ENCODE results near the gene PRMT7.

PRMT7 gene

DNA sequence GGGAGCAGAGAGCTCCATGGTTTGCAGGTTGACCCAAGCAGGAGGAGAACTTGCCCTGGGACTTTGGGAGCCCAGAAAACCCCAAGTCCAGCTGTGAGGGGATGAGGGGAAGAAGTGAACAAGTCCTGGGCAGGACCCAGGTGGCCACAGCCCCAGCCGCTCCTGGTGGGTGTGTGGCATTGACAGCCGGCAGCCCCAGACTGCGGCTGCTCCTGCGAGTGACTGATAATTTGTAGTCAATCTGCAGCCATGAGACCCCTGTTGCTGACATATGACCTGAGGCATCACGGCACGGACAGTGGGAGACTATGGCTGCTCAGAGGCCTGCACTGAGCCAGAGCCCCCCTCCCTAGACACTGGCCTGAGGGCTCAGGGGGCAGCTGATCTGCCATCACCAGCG, 66.4 kb downstream of the PRMT7 start:
- DNase-seq (no peak), ATAC-seq (no peak)
- Mint-ChIP-seq H3K4me1 (peaks cover 25% of the 10 kb centered on the region), H3K27me3 (peaks cover 73% of the 10 kb centered on the region), H3K27ac (no peak overlapping the region), H3K9me3 (no peaks in the 10 kb centered on the region), H3K4me3 (no peak overlapping the region)

DNA sequence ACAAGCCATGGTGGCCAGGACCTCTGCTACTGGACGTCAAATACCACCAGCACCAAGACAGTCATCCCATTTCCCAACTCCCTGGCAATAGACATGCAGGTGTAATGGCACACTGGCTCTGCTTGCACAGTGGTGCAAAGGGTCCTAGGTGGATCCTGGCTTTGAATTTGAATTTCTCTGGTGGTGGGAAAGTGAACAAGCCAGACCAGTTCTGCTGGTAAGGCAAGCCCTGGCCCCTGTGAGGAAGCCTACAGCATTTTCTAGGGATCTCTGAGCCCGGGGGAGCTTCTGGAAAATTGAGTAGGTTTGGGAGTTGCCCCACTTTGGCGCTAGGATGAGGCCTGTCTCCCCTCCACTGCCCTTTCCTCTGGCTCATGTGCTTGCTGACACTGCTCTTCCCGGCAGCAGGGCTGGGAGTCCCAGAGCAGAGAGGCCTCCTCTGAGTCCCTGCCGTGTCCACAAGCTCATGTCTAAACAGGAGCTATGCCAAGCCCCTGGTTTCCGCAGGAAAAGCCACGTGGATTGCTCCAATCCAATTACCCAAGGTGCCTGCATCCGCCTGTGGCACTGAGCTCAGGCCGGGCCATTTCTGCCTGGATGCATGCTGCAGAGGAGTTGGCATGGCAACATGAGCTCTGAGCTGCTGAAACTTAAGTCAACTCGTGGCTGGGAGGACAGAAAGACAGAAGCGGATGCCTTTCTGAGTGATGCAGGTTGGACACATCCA, 67.0 kb downstream of the PRMT7 start:
- ATAC-seq (no peak), DNase-seq (no peak)
- no peak overlapping the region for H3K4me3 Mint-ChIP-seq
- peaks cover 27% of the 10 kb centered on the region for H3K4me1 Mint-ChIP-seq
- no peak overlapping the region for H3K27ac Mint-ChIP-seq
- peaks cover 67% of the 10 kb centered on the region for H3K27me3 Mint-ChIP-seq
- no peaks in the 10 kb centered on the region for H3K9me3 Mint-ChIP-seq

DNA sequence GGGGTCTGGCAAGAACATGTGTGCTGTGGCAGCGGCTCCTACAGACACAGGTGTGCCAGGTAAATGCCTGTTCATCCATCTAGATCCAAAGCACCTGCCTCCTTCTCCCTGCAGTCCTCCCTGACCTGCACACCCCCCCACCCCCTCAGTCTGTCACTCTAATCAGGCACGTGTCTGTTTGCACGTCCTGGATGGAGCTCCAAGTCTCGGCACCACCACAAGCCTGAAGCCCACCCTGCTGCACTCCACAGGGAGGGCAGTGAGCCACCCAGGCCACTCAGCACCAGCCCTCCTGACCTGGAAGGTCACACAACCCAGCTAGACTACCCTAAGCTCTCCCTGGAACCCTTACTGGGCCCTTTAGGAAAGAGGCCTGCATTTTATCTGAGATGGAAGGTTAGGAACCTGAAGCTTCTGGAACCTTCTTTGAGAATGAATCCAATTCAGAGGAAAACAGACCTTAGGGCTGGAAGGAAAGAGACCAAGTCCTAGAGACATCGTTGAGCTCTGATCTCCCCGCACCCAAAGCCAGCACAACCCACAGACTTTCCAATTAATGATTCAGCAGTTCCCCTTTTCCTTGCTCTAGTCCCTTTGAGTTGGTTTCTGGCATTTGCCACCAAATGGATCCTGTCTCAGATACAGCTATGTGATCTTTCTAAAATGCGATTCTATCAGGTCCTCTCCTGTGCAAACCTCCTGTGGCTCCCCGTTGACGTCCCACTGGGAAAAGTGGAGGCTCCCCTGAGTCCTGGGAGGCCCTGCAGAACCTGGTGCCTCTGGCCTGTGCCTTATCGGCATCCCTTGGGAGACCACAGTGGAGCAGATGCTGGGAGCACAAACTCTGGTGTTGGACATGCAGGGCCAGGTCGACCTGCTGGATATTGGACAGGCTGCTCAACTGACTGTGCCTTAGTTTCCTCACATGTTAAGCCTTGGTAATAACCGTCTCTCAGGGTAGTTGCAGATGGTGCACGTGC, 67.9 kb downstream of the PRMT7 start:
- H3K4me3 Mint-ChIP-seq, result no peak overlapping the region

DNA sequence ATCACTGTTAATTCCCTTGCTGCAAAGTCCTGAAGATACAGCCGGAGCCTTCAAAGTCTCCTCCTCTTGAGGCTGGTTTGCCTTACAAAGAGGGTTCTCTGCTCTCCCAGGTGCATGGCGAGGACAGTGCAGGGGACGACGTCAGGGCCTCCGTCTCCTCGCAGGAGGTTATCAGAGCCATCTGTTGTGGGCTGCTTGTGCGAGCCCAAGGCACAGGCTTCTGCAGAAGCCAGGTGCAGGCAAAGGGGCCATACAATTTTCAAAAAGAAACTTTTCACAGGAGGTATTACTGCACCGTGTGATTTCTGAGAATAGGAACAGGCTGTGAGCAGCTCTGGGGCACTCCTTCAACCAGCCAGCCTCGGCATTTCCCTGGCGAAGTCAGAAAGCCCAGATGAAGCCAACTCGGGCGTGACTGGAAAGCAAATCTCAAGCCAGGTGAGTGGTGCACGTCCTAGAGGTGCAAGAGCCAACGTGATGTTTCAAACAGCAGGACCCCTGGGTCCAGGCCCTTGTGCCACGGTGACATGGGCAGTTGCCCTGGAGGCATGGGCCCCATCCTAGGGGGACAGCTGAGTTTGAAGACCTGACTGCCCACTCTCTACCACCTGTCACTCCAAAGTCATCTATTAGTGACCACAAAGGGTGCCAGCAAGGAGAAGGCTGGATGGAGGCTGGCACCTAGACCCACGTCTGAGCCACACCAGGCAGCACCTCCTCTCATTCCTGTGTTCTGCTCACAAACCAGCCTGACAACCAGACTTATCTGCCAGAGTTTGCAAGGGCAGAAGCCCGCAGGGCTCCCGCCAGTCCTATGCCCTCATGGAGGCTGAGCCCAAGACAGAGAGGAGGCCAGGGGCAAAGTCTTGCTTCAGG, 68.9 kb downstream of the PRMT7 start:
- Mint-ChIP-seq H3K4me1 (peaks cover 23% of the 10 kb centered on the region), H3K9me3 (no peaks in the 10 kb centered on the region), H3K27me3 (peaks cover 48% of the 10 kb centered on the region), H3K27ac (no peak overlapping the region), H3K4me3 (no peak overlapping the region)
- no peak for ATAC-seq
- DNase-seq, result no peak

More for the DNA sequence above, 67.9 kb downstream of the PRMT7 start:
- ATAC-seq (no peak), DNase-seq (no peak)
- Mint-ChIP-seq H3K9me3 (no peaks in the 10 kb centered on the region), H3K4me1 (peaks cover 23% of the 10 kb centered on the region), H3K27me3 (peaks cover 58% of the 10 kb centered on the region), H3K27ac (no peak overlapping the region)

DNA sequence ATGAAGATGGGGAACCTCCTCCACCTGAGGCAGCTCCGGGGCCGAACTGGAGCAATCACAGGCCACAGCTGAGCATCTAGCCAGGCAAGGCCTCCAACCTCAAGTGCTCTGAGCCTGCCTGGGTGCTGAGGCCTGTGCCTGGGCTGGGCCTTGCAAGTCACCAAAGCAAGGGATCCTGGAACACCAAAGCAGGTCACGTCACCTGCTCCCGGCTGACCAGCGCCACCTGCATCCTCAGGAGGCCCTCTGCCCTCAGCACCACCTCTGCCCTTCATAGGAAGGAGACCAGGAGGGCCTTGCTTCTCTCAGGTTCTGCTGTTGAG, 69.5 kb downstream of the PRMT7 start:
- H3K9me3 Mint-ChIP-seq, result no peaks in the 10 kb centered on the region
- ATAC-seq (no peak), DNase-seq (no peak)
- H3K27ac Mint-ChIP-seq, result no peak overlapping the region
- H3K4me3 Mint-ChIP-seq, result no peak overlapping the region
- H3K4me1 Mint-ChIP-seq, result peaks cover 23% of the 10 kb centered on the region
- H3K27me3 Mint-ChIP-seq, result peaks cover 42% of the 10 kb centered on the region

DNA sequence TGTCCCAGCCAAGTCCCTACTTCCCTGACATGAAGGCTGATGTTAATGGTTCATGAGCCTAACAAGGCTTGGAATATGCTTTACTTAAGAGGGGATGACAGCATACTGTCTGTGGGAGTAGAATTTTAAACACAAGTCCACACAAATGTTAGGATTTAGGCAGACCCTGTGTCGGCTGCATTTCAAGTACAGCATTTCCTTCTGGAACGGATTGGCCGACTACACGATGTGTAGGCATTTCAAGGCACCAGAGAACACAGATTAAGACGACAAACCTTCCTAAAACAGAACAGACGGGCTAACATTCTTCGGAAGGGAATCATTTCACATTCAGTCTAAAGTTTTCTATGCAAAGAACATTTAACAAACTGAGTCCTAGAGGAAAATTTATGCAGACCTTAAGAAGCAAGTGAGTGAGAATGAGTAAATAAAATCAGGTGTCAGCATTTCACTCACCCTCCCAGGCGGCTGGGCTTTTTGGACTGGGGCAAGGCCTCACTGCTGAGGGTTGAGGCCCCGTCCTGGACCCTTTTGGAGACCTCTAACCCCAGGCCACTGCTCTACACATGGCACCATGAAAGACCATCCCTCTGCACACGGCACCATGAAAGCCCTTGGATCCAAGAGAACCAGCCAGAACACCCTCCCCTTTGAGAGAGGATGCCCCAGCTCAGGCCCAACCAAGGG, 70.0 kb downstream of the PRMT7 start:
- Mint-ChIP-seq H3K27ac (no peak overlapping the region), H3K4me3 (no peak overlapping the region), H3K4me1 (peaks cover 23% of the 10 kb centered on the region), H3K27me3 (peaks cover 37% of the 10 kb centered on the region), H3K9me3 (no peaks in the 10 kb centered on the region)
- no peak for DNase-seq
- ATAC-seq, result no peak

DNA sequence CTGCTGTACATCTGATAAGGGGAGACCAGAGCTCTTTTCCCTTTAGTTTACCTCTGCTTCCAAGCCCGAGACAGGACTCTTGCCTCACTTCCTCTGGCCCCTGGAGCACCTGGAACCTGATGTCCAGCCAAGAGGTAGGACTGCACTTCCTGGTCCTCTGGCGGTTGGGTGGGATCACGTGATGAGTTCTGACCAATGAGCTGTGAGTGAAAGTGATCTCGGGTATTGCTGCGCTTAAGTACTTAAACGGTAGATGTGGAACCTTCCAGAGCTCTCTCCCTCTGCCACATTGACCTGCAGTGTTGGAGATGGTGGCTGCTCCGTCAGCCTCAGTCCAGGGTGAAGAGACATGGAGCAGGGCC, 70.5 kb downstream of the PRMT7 start:
- Mint-ChIP-seq H3K27ac (no peak overlapping the region), H3K9me3 (no peaks in the 10 kb centered on the region), H3K27me3 (peaks cover 32% of the 10 kb centered on the region), H3K4me3 (no peak overlapping the region), H3K4me1 (peaks cover 23% of the 10 kb centered on the region)
- DNase-seq (no peak), ATAC-seq (no peak)

DNA sequence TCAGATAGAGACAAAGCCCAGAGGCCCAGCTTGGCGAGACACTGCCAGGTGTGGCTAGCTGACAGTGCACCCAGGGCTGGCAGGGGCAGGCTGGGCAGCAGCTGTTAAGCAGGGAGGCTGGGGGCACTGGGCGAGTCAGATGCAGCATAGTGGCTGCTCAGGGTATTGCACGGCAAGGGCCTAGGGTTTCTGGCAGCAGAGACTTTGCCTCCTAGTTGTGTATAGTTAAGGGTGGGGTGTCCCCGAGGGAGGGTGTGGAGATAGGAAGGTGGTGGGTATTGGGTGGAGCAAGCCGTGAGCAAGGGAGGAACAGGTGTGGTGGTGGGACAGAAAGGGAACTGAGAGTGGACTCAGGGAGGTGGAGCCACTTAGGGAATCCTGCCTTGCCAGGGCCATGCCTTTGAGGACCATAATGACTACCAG, 71.5 kb downstream of the PRMT7 start:
- Mint-ChIP-seq H3K27me3 (peaks cover 25% of the 10 kb centered on the region), H3K9me3 (no peaks in the 10 kb centered on the region), H3K4me1 (peaks cover 23% of the 10 kb centered on the region), H3K27ac (no peak overlapping the region), H3K4me3 (no peak overlapping the region)
- ATAC-seq (peak; percentile 72), DNase-seq (no peak)

DNA sequence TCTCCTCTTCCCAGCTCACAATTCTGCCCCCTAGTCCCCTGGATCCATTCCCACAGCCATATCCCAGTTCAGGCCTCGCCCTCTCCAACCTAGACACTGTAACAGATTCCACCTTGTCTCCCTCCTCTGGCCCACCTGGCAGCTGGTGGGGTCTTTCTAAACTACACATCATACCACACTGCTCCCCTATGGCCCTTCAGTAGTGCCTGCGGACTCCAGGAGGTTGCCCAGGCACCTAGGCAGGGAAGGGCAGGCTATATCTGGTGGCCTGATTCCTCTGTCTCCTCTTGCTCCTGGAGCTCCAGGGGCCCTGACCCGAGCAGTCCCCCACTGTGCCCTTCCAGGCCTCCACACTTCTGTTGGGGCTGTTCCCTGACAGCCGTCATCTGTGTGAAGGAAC, 73.0 kb downstream of the PRMT7 start:
- ATAC-seq, result no peak
- Mint-ChIP-seq H3K9me3 (no peaks in the 10 kb centered on the region), H3K27me3 (peaks cover 17% of the 10 kb centered on the region), H3K4me3 (no peak overlapping the region), H3K4me1 (peaks cover 17% of the 10 kb centered on the region), H3K27ac (peak overlapping the region in 1 of 2 donors; percentile 55)
- no peak for DNase-seq

DNA sequence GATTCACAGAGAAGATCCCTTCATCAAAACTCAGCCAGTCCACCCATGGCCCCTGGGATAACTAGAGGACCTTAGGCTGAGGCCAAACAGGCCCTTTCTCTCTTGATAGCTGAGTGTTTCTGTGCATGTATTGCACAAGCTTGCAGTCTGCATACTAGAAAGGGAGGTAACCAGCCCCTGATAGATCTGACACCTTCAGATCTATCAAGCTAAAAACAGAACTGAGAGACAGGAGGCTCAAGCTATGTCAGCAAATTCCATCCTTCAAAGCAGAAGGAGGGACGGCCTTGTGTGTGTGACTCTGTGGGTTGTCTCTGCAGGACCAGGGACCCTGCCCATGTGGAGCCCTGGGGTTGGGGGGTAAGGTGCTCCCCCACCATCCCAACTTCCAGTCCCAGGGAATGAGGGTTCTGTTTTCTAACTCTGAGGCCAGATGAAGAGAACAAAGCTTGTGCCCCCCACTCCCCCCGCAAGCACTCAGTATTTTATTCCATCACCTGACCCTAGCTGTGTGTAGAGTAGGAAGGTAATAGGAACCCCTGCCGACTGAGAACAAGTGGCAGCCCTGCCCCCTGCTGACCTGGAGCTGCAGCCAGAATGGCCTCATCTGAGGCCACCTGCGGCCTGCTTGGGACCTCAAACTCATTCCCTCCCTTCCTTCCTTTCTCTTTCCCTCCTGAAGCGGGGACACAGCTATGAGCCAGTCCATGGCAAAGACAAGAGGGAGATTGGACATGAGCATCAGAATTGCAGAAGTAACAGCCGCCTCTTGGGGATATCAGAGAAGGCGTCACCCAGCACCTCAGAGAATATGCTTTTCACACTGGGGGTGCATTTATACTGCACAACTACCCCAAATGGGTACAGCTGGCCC, 73.7 kb downstream of the PRMT7 start:
- Mint-ChIP-seq H3K9me3 (no peaks in the 10 kb centered on the region), H3K27me3 (peaks cover 11% of the 10 kb centered on the region), H3K4me3 (no peak overlapping the region), H3K4me1 (peaks cover 10% of the 10 kb centered on the region), H3K27ac (no peak overlapping the region)
- no peak for ATAC-seq
- no peak for DNase-seq

DNA sequence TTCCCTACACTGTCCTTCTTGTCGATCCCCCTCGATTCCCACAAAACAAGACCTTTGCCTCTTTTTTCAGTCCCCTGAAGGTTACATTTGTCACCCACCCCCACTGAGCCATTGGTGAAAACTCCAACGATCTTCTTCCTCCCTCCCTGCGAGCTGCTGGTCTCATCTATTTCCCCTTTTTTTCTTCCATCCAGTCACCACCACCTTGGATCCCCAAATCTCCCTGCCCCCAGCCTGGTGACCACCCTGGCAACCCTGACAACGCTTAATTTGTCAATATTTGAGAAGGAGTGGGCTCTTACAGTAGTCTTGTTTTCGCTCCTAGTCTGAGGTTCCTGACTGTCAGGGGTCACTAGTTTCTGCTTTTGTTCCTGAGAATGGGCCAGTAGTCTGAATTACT, 74.6 kb downstream of the PRMT7 start:
- H3K27ac Mint-ChIP-seq, result no peak overlapping the region
- H3K4me3 Mint-ChIP-seq, result no peak overlapping the region
- H3K9me3 Mint-ChIP-seq, result no peaks in the 10 kb centered on the region
- ATAC-seq, result no peak
- no peak for DNase-seq
- H3K4me1 Mint-ChIP-seq, result peaks cover 6% of the 10 kb centered on the region
- peaks cover 6% of the 10 kb centered on the region for H3K27me3 Mint-ChIP-seq

DNA sequence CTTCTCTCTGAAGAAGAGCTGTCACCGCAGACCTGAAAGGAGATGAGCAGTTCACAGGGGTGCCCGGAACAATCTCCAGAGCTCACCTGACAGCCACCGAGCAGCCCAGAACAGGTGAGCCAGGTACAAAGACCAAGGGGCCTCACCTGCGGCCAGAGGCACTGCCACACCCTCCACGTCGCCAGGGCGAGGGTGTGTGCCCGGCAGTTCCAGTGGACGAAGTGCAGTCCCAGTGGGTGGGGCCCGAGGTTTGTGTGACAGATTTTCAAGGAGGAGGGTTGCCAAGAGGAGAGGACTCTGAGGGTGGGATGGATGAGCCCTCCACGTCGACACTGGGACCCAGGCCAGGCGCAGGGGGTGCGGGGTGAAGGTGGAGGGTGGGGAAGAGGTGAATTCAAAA, 75.8 kb downstream of the PRMT7 start:
- no peaks in the 10 kb centered on the region for H3K9me3 Mint-ChIP-seq
- H3K27me3 Mint-ChIP-seq, result peaks cover 8% of the 10 kb centered on the region
- H3K4me3 Mint-ChIP-seq, result no peak overlapping the region
- DNase-seq (no peak), ATAC-seq (no peak)
- no peak overlapping the region for H3K27ac Mint-ChIP-seq
- H3K4me1 Mint-ChIP-seq, result peaks cover 6% of the 10 kb centered on the region

DNA sequence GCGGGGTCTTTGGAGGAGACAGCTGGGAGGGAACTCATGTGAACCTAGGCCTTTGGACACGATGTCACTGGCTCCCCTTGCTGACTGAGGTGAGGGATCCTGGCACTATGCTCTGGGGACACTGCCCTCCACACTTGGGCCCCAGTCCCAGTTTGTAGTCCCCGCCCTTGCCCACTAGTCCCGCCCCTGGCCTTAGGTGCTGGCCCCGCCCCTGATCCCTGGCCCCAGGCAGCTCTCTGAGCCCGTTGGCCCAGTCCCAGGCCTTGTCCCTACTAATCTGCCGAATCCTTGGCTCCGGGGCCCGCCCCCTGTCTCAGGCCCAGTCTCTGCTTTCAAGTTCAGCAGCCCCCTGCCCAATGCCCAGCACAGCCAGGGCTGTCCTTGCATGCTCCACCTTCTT, 76.5 kb downstream of the PRMT7 start:
- Mint-ChIP-seq H3K4me1 (peaks cover 2% of the 10 kb centered on the region), H3K9me3 (no peaks in the 10 kb centered on the region), H3K4me3 (no peak overlapping the region), H3K27me3 (peaks cover 8% of the 10 kb centered on the region), H3K27ac (no peak overlapping the region)
- DNase-seq (no peak), ATAC-seq (no peak)

DNA sequence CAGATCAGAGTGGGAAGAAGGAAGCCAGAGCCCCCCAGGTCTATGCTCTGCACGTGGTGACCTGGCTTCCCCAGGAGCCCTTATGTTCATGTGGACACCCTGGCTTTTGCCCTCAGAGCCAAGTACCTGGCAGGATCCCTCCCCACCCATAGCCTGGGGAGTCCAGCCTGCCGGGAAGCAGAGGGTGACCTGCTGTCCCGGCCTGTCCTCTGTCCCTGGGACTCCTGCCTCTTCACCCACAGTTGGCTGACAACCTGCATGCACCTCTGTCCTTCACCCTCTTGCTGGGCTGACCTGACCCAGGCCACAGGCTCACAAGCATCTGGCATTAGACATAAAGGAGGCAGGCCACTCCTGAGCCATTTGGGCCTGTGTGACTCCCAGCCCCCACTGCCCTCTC, 77.3 kb downstream of the PRMT7 start:
- ATAC-seq (no peak), DNase-seq (no peak)
- Mint-ChIP-seq H3K9me3 (no peaks in the 10 kb centered on the region), H3K4me3 (no peak overlapping the region), H3K4me1 (no peaks in the 10 kb centered on the region), H3K27ac (no peak overlapping the region), H3K27me3 (peaks cover 8% of the 10 kb centered on the region)

All from stimulated activated naive CD8-positive, alpha-beta T cell treated with anti-CD3 and anti-CD28 coated beads, Interleukin-15, amount 100 ng/mL, for 72 hours (primary cell).